ENCODE results near the gene PRKAR2B.
A peak's percentile ranks its signal among the peaks of the same experiment; 100 is the strongest.
"Not testable (repeated sequence)": the region's sequence is repeated elsewhere in the genome, so short reads cannot be mapped to it uniquely, and the experiment has no call there.

The PRKAR2B gene

GRCh38 chr7:107122486-107122911 lies 78.0 kb downstream of the PRKAR2B start:
- Mint-ChIP-seq H3K4me3 (no peak overlapping the region), H3K9me3 (no peaks in the 10 kb centered on the region), H3K27ac (no peak overlapping the region), H3K36me3 (peaks cover 5% of the 10 kb centered on the region), H3K4me1 (peaks cover 20% of the 10 kb centered on the region), H3K27me3 (no peaks in the 10 kb centered on the region)
- CTCF ChIA-PET: interaction anchor here (0.8 to 1.2 kb wide), 2 partner anchors 9 to 174 kb away, joined by 3 read pairs; no protein-coding TSS in a partner anchor
- DNase-seq: no peak

DNA sequence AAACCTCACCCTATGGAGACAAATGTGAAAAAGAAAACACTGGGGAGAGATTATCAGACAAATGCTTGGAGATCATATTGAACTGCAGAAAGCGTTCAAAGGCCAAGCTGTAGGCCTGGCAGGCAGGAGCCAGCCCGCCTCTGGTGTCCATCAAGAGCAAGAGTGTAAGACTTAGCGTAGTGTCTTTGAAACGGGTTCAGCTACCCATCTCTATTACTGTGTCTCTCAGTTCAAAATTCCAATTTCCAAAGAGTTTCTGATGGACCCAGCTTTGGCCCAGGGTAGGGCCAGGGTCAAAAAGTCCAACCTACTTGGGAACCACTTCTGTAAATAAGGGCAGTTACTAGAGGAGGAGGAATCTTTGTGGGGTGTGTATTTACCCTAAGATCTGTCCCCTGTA lies 78.9 kb downstream of the PRKAR2B start:
- CTCF ChIA-PET: interaction anchor here (0.8 kb wide), 1 partner anchor 174 kb away, joined by 3 read pairs; no protein-coding TSS in a partner anchor

GRCh38 chr7:107125475-107125874 lies 81.0 kb downstream of the PRKAR2B start:
- no peaks in the 10 kb centered on the region for H3K9me3 Mint-ChIP-seq
- peaks cover 7% of the 10 kb centered on the region for H3K36me3 Mint-ChIP-seq
- peak overlapping the region; percentile 94 for H3K27ac Mint-ChIP-seq
- no peak for DNase-seq
- H3K27me3 Mint-ChIP-seq: no peaks in the 10 kb centered on the region
- H3K4me1 Mint-ChIP-seq: peaks cover 32% of the 10 kb centered on the region
- CTCF ChIA-PET: interaction anchor here (0.7 kb wide), 1 partner anchor 240 kb away, joined by 4 read pairs; no protein-coding TSS in a partner anchor
- peak overlapping the region; percentile 64 for H3K4me3 Mint-ChIP-seq

More for the DNA sequence above, 78.9 kb downstream of the PRKAR2B start:
- Mint-ChIP-seq H3K4me1 (peaks cover 29% of the 10 kb centered on the region), H3K9me3 (no peaks in the 10 kb centered on the region), H3K27me3 (no peaks in the 10 kb centered on the region), H3K27ac (no peak overlapping the region), H3K4me3 (no peak overlapping the region), H3K36me3 (peaks cover 5% of the 10 kb centered on the region)
- DNase-seq: no peak

DNA sequence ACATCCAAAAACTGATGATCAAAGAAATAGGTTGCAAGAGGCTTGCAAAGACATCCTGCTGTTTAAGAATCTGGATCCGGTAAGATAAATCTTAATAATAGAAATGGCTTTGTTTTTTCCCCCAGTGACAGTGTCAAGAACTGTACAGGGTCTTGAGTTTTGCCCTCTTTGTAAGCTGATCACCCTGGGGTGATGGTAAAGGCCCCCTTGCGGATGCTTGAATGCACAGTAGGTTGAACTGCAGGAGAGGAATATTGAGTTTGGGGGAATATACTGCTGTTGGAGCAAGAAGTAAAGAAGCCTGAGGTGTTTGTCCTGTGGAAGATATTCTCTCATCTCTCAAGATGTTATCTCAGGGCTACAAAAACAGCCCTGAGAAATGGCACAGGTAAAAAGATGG lies 83.7 kb downstream of the PRKAR2B start:
- Mint-ChIP-seq H3K4me1 (peaks cover 32% of the 10 kb centered on the region), H3K9me3 (no peaks in the 10 kb centered on the region), H3K36me3 (peaks cover 7% of the 10 kb centered on the region), H3K27me3 (no peaks in the 10 kb centered on the region), H3K27ac (no peak overlapping the region), H3K4me3 (no peak overlapping the region)
- no peak for DNase-seq
- CTCF ChIA-PET: no interaction called here

DNA sequence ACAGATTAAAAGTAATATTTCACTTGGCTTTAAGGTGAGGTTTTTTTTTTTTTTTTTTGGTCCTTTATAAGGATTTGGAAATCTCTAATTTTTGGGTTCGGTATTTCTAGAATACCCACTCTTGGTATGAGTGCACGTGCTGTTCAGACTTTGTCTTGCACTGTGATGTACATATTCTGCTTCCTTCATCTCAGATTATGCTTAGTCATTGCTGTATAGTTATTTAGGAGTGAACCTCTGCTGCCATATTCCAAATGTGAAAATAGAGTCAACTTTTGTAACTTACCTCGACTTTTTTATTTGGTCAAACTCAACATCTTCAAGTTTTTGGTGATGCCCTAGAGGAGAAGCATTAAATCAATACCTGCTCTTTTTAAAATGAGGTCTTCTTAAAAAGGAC lies 84.2 kb downstream of the PRKAR2B start:
- Mint-ChIP-seq H3K27me3 (no peaks in the 10 kb centered on the region), H3K27ac (no peak overlapping the region), H3K36me3 (peaks cover 7% of the 10 kb centered on the region), H3K4me3 (no peak overlapping the region), H3K4me1 (peaks cover 32% of the 10 kb centered on the region), H3K9me3 (no peaks in the 10 kb centered on the region)
- CTCF ChIA-PET: no interaction called here
- DNase-seq: no peak

DNA sequence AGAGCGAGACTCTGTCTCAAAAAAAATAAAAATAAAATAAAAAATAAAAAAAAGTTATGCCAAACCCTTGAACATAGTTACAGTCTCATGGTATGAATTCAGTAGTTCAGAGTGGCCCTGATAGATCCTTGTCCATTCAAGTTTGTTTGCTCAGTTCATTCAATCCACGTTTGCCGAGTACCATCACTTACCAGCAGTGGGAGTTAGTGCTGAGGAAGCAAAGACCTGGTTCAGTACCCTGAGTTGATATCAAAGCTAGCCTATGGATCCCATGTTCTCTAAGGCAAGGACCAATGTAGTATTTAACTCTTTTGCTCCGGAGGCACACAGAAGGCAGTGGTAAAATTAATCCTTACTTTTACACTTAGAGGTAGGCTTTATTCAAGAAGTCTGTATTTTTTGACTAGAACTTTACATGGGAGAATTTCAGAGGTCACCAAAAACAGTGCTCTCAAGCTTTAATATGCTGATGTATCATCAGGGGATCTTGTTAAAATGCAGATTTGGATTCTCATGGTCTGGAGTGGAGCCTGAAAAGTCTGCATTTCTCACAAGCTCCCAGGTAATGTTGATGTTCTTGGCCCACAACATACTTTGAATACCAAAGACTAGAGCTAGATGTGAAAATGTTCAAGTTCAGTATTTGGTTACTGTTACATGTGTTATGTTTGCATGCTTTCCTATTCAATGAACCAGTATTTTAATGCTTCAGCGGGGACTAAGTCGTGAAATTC lies 86.1 kb downstream of the PRKAR2B start:
- no peak for DNase-seq
- Mint-ChIP-seq H3K9me3 (no peaks in the 10 kb centered on the region), H3K27ac (no peak overlapping the region), H3K36me3 (peaks cover 2% of the 10 kb centered on the region), H3K27me3 (no peaks in the 10 kb centered on the region), H3K4me3 (no peak overlapping the region), H3K4me1 (peaks cover 24% of the 10 kb centered on the region)
- CTCF ChIA-PET: interaction anchor here (0.5 to 4.8 kb wide), 2 partner anchors 17 to 423 kb away, joined by 3 to 23 read pairs; no protein-coding TSS in a partner anchor

DNA sequence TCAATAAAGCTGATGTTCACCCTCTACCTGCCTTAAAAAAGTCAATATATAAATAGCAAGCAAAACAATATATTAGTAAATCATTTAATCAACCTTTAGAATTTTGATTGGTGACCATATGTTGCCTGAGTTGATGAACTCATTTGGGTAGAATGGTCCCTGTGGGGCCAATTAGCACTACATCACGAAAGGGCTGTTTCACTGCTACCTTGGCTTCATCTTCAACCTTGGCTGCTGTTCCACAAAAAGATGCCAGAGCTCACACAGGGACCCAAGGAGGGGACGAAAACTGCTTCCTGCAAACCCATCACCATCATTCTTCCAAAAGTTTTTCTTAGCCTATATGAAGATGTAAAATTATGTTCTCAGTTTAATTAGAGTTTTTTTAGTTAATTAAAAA lies 88.9 kb downstream of the PRKAR2B start:
- CTCF ChIA-PET: interaction anchor here (4.8 kb wide), 1 partner anchor 15 kb away, joined by 23 read pairs; no protein-coding TSS in a partner anchor
- H3K27me3 Mint-ChIP-seq: peaks cover 6% of the 10 kb centered on the region
- no peak overlapping the region for H3K4me3 Mint-ChIP-seq
- no peak overlapping the region for H3K27ac Mint-ChIP-seq
- no peaks in the 10 kb centered on the region for H3K9me3 Mint-ChIP-seq
- peaks cover 3% of the 10 kb centered on the region for H3K4me1 Mint-ChIP-seq
- no peak for DNase-seq
- H3K36me3 Mint-ChIP-seq: peaks cover 2% of the 10 kb centered on the region

- Mint-ChIP-seq H3K4me3 (no peak overlapping the region), H3K9me3 (no peaks in the 10 kb centered on the region), H3K27ac (no peak overlapping the region), H3K27me3 (peaks cover 10% of the 10 kb centered on the region), H3K4me1 (no peaks in the 10 kb centered on the region), H3K36me3 (no peaks in the 10 kb centered on the region)
- CTCF ChIA-PET: interaction anchor here (0.7 to 1.3 kb wide), 4 partner anchors 8 to 13 kb away, joined by 3 to 5 read pairs (median 4); no protein-coding TSS in a partner anchor
- no peak for DNase-seq
These were observed 94.4 kb downstream of the PRKAR2B start for GRCh38 chr7:107138696-107139420.

DNA sequence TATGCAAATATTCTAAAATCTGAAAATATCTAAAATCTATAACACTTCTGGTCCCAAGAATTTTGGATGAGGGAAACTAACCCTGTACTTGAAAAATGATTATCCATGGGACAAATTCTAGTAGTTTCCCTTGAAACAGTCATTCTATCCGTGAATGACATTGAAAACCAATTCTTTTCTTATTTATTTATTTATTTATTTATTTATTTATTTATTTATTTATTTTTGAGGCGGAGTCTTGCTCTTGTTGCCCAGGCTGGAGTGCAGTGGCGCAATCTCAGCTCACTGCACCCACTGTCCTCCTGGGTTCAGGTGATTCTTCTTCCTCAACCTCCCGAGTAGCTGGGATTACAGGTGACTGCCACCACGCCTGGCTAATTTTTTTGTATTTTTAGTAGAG lies 99.4 kb downstream of the PRKAR2B start:
- CTCF ChIA-PET, H3K4me3 Mint-ChIP-seq: not testable (repeated sequence)

GRCh38 chr7:107145067-107145838 lies 100.7 kb downstream of the PRKAR2B start:
- no peaks in the 10 kb centered on the region for H3K4me1 Mint-ChIP-seq

More for the DNA sequence above, 99.4 kb downstream of the PRKAR2B start:
- not testable (repeated sequence) for H3K4me1 Mint-ChIP-seq, DNase-seq, H3K36me3 Mint-ChIP-seq, H3K27me3 Mint-ChIP-seq, H3K9me3 Mint-ChIP-seq, H3K27ac Mint-ChIP-seq

GRCh38 chr7:107147464-107148393 lies 103.2 kb downstream of the PRKAR2B start:
- Mint-ChIP-seq H3K4me3 (no peak overlapping the region), H3K36me3 (no peaks in the 10 kb centered on the region), H3K27me3 (no peaks in the 10 kb centered on the region), H3K27ac (no peak overlapping the region), H3K9me3 (no peaks in the 10 kb centered on the region), H3K4me1 (no peaks in the 10 kb centered on the region)
- DNase-seq: peak; percentile 48
- CTCF ChIA-PET: interaction anchor here (0.7 to 6.5 kb wide), 29 partner anchors 9 to 787 kb away, joined by 3 to 67 read pairs (median 4); no protein-coding TSS in a partner anchor

More at GRCh38 chr7:107145067-107145838, 100.7 kb downstream of the PRKAR2B start:
- CTCF ChIA-PET: no interaction called here
- Mint-ChIP-seq H3K27me3 (no peaks in the 10 kb centered on the region), H3K9me3 (no peaks in the 10 kb centered on the region), H3K27ac (no peak overlapping the region), H3K4me3 (no peak overlapping the region), H3K36me3 (no peaks in the 10 kb centered on the region)
- no peak for DNase-seq

DNA sequence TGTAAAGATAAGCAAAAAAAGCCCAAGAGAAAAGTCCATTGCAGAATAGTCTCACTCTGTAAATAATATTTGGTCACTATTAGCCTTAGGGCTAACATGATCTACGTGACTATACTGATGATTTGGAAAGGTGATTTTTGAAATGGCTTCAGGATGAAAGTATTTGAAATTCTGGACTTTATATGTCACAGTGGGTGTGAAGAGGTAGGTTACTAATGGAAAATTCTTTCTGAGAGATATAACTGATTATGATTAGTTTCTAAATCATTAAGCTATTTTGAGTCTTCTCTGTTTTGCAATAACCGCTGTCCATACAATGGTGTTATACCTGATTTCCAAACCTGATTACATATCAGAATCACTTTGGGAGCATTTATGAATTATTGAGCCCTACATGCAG lies 104.2 kb downstream of the PRKAR2B start:
- Mint-ChIP-seq H3K9me3 (no peaks in the 10 kb centered on the region), H3K36me3 (no peaks in the 10 kb centered on the region), H3K4me3 (no peak overlapping the region)

DNA sequence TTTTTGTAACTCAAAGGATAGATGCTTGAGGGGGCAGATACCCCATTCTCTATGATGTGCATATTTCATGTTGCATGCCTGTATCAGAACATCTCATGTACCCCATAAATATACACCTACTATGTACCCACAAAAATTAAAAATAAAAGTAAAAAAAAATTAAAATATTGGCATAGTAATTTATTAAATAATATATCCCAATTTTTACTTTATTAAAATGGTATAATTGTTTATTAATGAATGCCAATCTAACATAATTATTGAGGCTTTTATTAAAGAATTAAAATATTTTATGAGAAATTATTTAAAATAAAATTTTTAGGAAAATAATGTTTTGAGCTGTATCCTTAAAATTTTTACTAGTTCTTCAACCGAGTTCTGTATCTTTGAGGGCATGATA lies 105.4 kb downstream of the PRKAR2B start:
- Mint-ChIP-seq H3K4me1 (no peaks in the 10 kb centered on the region), H3K9me3 (no peaks in the 10 kb centered on the region), H3K4me3 (no peak overlapping the region), H3K27me3 (no peaks in the 10 kb centered on the region), H3K36me3 (no peaks in the 10 kb centered on the region), H3K27ac (no peak overlapping the region)
- DNase-seq: no peak
- CTCF ChIA-PET: interaction anchor here (0.7 to 6.5 kb wide), 7 partner anchors 15 to 355 kb away, joined by 3 to 67 read pairs (median 4); no protein-coding TSS in a partner anchor

More for the DNA sequence above, 104.2 kb downstream of the PRKAR2B start:
- H3K4me1 Mint-ChIP-seq: no peaks in the 10 kb centered on the region
- CTCF ChIA-PET: interaction anchor here (0.8 to 6.5 kb wide), 14 partner anchors 10 to 786 kb away, joined by 3 to 67 read pairs (median 4); no protein-coding TSS in a partner anchor
- H3K27me3 Mint-ChIP-seq: no peaks in the 10 kb centered on the region
- no peak for DNase-seq
- H3K27ac Mint-ChIP-seq: no peak overlapping the region
